AG04450 (cell line): Measurements from ENCODE around the gene TRIM44. TPM values are rescaled to one million over a fixed set of nuclear protein-coding genes. Genes with fewer than 3 reads are reported as not detected.

Experiments
- CTCF ChIA-PET: fragments of 300-600, 350-600 bp; formaldehyde crosslinking; extraction: SDS; loops from one replicate; lab custom pipeline; 2022; ENCODE audit warnings: antibody characterized with exemption, inconsistent platforms; lab: Charles Lee
- POLR2A ChIA-PET: fragments of 350-600 bp; formaldehyde crosslinking; extraction: SDS; loops from one replicate; lab custom pipeline; 2021; ENCODE audit warnings: antibody characterized with exemption, inconsistent platforms; lab: Yijun Ruan, JAX
- DNase-seq: peaks from one replicate; pipeline ENCODE4 v3.0.0-alpha.2; 2011; ENCODE audit warnings: low read depth, low spot score
- H3K27ac ChIP-seq: one replicate; pipeline ENCODE4 v1.5.1; 2012; ENCODE audit warnings: low read depth, low read length, control low read depth
- H3K27me3 ChIP-seq: one replicate; pipeline ENCODE4 v1.6.0; 2012; ENCODE audit warnings: low read length; ENCODE audit not compliant: control insufficient read depth, insufficient read depth
- H3K4me3 ChIP-seq: 2 replicates; pipeline ENCODE4 v1.5.1; 2011; ENCODE audit warnings: mild to moderate bottlenecking, low read depth, low read length, control low read depth
- H3K9me3 ChIP-seq: 2 replicates; pipeline ENCODE4 v1.5.1; 2012; ENCODE audit warnings: low read length; ENCODE audit not compliant: control insufficient read depth, insufficient read depth
- polyA plus RNA-seq: library from polyadenylated mRNA; depleted of rRNA; stranded (reverse); fragments of >200 nt; gene quantifications from 2 replicates; pipeline ENCODE4 v1.2.3, GENCODE V29; 2011
- TF ChIP-seq, protein P1 (sequence below): IDR thresholded peaks from 2 replicates; pipeline ENCODE4 v1.5.1; 2011; ENCODE audit warnings: low read depth, low read length, control low read depth, inconsistent platforms

Gene TRIM44
- polyA plus RNA-seq, 1 experiment: 70.7 TPM

DNA sequence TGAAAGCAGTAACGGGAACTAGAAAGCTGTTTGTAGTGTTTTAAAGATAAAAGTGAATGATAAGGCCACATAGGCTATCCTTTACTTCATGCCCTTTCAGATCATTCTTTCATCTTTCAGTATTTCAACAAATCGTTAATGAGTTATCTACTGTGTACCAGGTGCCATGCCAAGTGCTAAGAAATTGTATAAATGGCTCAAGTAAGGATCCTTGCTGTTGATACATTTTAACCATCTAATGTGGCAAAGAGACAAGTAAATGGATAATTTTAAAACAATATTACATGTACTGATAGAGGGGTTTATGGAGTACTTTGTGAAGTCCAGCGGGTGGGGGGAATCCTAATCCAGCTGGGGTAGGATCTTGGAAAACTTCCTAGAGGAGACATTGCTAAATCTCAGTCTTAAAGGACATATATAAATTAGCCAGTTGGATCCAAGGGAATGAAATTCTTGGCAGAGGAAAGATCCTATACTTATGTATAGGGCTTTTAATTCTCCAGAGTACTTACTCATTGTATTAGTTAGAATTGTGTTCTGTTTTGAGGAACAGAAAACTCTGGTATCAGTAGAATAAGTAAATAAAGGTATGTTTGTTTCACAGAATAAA is 119.4 kb downstream of the TRIM44 start:
- POLR2A ChIA-PET: no interaction called here
- H3K4me3 ChIP-seq: no peak overlapping the region
- H3K27ac ChIP-seq: no peak overlapping the region
- TF ChIP-seq, protein P1, sequence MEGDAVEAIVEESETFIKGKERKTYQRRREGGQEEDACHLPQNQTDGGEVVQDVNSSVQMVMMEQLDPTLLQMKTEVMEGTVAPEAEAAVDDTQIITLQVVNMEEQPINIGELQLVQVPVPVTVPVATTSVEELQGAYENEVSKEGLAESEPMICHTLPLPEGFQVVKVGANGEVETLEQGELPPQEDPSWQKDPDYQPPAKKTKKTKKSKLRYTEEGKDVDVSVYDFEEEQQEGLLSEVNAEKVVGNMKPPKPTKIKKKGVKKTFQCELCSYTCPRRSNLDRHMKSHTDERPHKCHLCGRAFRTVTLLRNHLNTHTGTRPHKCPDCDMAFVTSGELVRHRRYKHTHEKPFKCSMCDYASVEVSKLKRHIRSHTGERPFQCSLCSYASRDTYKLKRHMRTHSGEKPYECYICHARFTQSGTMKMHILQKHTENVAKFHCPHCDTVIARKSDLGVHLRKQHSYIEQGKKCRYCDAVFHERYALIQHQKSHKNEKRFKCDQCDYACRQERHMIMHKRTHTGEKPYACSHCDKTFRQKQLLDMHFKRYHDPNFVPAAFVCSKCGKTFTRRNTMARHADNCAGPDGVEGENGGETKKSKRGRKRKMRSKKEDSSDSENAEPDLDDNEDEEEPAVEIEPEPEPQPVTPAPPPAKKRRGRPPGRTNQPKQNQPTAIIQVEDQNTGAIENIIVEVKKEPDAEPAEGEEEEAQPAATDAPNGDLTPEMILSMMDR: no peak
- no peaks in the 10 kb centered on the region for H3K27me3 ChIP-seq
- CTCF ChIA-PET: interaction anchor here (1.2 to 1.3 kb wide), 2 partner anchors 40 kb away, joined by 4 to 7 read pairs; no protein-coding TSS in a partner anchor
- DNase-seq: no peak
- peaks cover 9% of the 10 kb centered on the region for H3K9me3 ChIP-seq

DNA sequence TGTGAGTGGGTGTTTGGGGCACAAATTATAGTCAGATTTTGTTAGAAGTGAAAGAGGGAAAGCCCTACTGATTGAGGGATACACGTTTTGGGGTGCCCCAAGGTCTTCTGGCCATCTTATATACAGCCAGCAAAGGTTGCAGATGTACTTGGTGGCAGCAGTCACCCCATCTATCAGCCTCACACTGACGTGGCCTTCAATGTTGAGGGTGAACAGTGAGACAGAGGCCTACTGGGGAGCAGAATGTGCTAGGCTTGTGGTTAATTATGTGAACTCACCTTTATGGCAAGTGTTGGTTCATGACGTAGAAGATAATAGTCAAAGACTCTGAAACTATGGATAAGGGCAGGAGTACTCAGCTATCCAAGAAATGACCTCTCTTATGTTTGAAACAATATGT is 121.2 kb downstream of the TRIM44 start:
- no peak overlapping the region for H3K27ac ChIP-seq
- CTCF ChIA-PET: no interaction called here
- no peak overlapping the region for H3K4me3 ChIP-seq
- H3K27me3 ChIP-seq: no peaks in the 10 kb centered on the region
- no peak for DNase-seq
- POLR2A ChIA-PET: no interaction called here
- H3K9me3 ChIP-seq: peaks cover 7% of the 10 kb centered on the region
- TF ChIP-seq, protein P1: no peak

DNA sequence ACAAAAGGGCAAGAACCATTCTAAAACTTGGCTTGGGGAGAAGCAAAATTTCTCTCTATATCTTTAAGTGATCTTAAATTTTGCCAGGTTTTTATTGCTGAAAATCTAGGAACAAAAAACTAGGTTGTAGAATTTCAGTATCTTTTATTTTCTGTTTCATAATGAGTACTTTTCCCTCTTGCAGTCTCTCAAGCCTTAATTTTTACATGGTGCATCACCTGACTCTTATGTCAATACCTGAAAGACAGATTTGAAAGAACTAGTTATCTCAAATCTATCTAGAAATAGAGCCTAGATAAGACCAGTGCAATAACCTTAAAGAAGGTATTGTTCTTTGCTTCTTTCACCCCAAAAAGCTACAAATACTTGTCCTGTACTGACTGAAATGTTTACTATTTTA is 122.1 kb downstream of the TRIM44 start:
- Histone ChIP-seq H3K9me3 (no peaks in the 10 kb centered on the region), H3K4me3 (no peak overlapping the region), H3K27ac (no peak overlapping the region), H3K27me3 (no peaks in the 10 kb centered on the region)
- CTCF ChIA-PET: interaction anchor here (1.4 kb wide), 1 partner anchor 37 kb away, joined by 9 read pairs; no protein-coding TSS in a partner anchor
- POLR2A ChIA-PET: no interaction called here
- DNase-seq: no peak
- TF ChIP-seq, protein P1: no peak

DNA sequence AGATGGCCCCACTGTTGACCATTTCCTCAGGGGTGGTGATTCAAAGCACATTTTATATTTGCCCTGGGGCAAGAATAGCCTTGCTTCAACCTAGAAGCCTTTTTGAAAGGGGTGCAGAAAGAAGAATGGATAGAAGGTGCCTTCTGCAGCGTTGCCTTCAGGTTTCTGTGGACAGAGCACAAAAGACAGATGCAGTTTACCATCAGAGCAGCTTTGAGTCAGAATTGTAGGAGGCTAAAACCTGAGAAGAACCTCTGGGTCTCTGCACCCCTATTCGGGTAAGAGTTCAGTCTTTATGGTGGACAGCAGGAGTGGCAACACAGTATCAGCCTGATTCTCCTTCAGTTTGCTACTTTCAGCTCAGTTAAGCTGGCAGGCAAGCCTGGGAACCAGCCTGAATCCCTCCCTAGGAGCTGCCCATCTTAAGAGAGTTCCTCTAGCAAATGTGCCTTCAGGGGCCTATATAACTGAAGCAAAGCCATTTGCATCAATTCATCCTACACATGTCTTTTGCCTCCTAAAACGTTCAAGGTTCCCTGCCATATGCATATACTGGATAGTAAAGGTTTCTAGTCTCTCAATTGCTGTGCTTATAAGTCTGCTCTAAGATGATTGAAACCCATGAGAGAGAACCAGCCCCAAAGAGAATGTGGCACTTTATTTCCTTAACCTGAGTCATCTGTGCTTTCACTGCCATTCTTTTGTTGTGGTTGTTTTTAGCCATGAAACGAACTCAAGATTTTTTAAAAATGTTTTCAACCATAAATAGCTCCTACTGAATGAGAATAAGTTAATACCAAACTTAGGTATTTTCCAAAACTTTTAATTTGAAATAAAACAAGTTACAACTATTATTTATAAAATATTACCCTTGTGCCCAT is 123.0 kb downstream of the TRIM44 start:
- H3K9me3 ChIP-seq: no peaks in the 10 kb centered on the region
- H3K27ac ChIP-seq: no peak overlapping the region
- TF ChIP-seq, protein P1: no peak
- no peak for DNase-seq
- POLR2A ChIA-PET: no interaction called here
- H3K4me3 ChIP-seq: no peak overlapping the region
- CTCF ChIA-PET: interaction anchor here (1.4 kb wide), 1 partner anchor 36 kb away, joined by 9 read pairs; no protein-coding TSS in a partner anchor
- no peaks in the 10 kb centered on the region for H3K27me3 ChIP-seq

DNA sequence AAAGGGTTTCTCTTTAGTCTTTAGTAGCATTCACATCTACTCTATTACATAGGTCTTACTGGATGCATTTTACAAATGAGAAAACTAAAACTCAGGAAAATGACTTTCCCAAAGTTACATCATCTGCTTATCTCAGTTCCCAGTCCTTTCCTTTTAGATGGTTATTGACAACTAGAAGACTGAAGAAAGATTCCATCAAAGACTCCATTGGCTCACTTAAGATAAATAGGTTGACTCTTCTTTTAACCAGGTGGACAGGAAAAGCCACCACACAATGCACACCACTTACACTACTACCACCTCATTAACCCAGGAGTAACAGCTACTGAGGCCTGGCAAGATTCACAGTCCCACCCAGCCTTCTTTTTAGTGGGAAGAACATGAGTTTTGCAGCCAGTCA is 123.6 kb downstream of the TRIM44 start:
- no peak for DNase-seq
- Histone ChIP-seq H3K27ac (no peak overlapping the region), H3K27me3 (no peaks in the 10 kb centered on the region), H3K4me3 (no peak overlapping the region), H3K9me3 (no peaks in the 10 kb centered on the region)
- ChIA-PET CTCF (interaction anchor here (1.4 kb wide), 1 partner anchor 36 kb away, joined by 9 read pairs; no protein-coding TSS in a partner anchor), POLR2A (no interaction called here)
- TF ChIP-seq, protein P1: no peak
